Keratinocyte (primary cell): ENCODE results near the gene PLEKHA6. TPM values are rescaled to one million over a fixed set of nuclear protein-coding genes. Genes with fewer than 3 reads are reported as not detected.

Experiments
- DNase-seq: peaks from one replicate; pipeline ENCODE4 v3.0.0-alpha.2; 2011; ENCODE audit warnings: low read depth, missing footprints, low spot score
- FAIRE-seq: peaks from 2 replicates; lab custom pipeline; 2011; peaks lifted over from hg19 to GRCh38; lab: Jason Lieb, UNC
- H2AFZ ChIP-seq: 2 replicates; pipeline ENCODE4 v1.6.0; 2012; ENCODE audit warnings: low read length, control low read depth, inconsistent platforms; ENCODE audit not compliant: control insufficient read depth
- H3K27ac ChIP-seq: 2 replicates; pipeline ENCODE4 v1.5.1; 2011; ENCODE audit warnings: low read length; ENCODE audit not compliant: control insufficient read depth, insufficient read depth
- H3K27me3 ChIP-seq: 3 replicates; pipeline ENCODE4 v1.6.0; 2011; ENCODE audit warnings: low read length; ENCODE audit not compliant: control insufficient read depth, insufficient read depth; ENCODE audit errors: extremely low read depth
- H3K36me3 ChIP-seq, 2 experiments: 2 replicates in 1 of 2; 3 replicates in 1 of 2; pipeline ENCODE4 v1.5.1; 2011; ENCODE audit warnings: low read length in 2 of 2, mild to moderate bottlenecking in 1 of 2; ENCODE audit not compliant: control insufficient read depth in 2 of 2, insufficient read depth in 2 of 2; ENCODE audit errors: extremely low read depth in 1 of 2
- H3K4me1 ChIP-seq: 3 replicates; pipeline ENCODE4 v1.5.1; 2011; ENCODE audit warnings: low read length; ENCODE audit not compliant: control insufficient read depth, insufficient read depth; ENCODE audit errors: extremely low read depth
- H3K4me2 ChIP-seq: 3 replicates; pipeline ENCODE4 v1.6.0; 2011; ENCODE audit warnings: low read depth, low read length; ENCODE audit not compliant: control insufficient read depth, insufficient read depth; ENCODE audit errors: extremely low read depth
- H3K4me3 ChIP-seq, 3 experiments: fragments of 200-600 bp in 1 of 3; sonication (generic) in 1 of 3; 2 replicates in 2 of 3; 3 replicates in 1 of 3; pipeline ENCODE4 v1.5.1; 2011 to 2016; ENCODE audit warnings: low read length in 3 of 3, mild to moderate bottlenecking in 3 of 3, control low read depth in 2 of 3, inconsistent platforms in 1 of 3, low read depth in 1 of 3, mixed read lengths in 1 of 3, mixed run types in 1 of 3, moderate library complexity in 1 of 3; ENCODE audit not compliant: control insufficient read depth in 2 of 3, insufficient read depth in 2 of 3; ENCODE audit errors: extremely low read depth in 1 of 3
- H3K79me2 ChIP-seq: 2 replicates; pipeline ENCODE4 v1.6.0; 2012; ENCODE audit warnings: low read length; ENCODE audit not compliant: control insufficient read depth, insufficient read depth
- H3K9ac ChIP-seq: 3 replicates; pipeline ENCODE4 v1.6.0; 2011; ENCODE audit warnings: low read length; ENCODE audit not compliant: control insufficient read depth, insufficient read depth; ENCODE audit errors: extremely low read depth
- H3K9me1 ChIP-seq: 3 replicates; pipeline ENCODE4 v1.6.0; 2011; ENCODE audit warnings: low read length; ENCODE audit not compliant: control insufficient read depth, insufficient read depth; ENCODE audit errors: extremely low read depth
- H3K9me3 ChIP-seq: 2 replicates; pipeline ENCODE4 v1.5.1; 2012; ENCODE audit warnings: low read depth, low read length; ENCODE audit not compliant: control insufficient read depth
- H4K20me1 ChIP-seq: 3 replicates; pipeline ENCODE4 v1.6.0; 2011; ENCODE audit warnings: low read length; ENCODE audit not compliant: control insufficient read depth, insufficient read depth; ENCODE audit errors: extremely low read depth
- EZH2 ChIP-seq: IDR thresholded peaks from one replicate; pipeline ENCODE4 v1.6.1; 2012; ENCODE audit warnings: inconsistent platforms, mild to moderate bottlenecking, low read length, moderate library complexity
- dilution Hi-C: fragments of 300-500 bp; cut with MboI; formaldehyde crosslinking; loops from one replicate; pipeline ENCODE4 v1.7.0; 2020; ENCODE audit warnings: low sequenced_read_pairs; ENCODE audit not compliant: extremely low pct_ligation_motif_present
- polyA plus RNA-seq, 5 experiments: library from polyadenylated mRNA; depleted of rRNA in 3 of 5; stranded (reverse) in 3 of 5; stranded (forward) in 1 of 5; unstranded in 1 of 5; fragments of >200 nt; gene quantifications; 1 replicate in 1 of 5; 2 replicates in 3 of 5; 3 replicates in 1 of 5; pipeline versions ENCODE4 v1.2.1 to v1.2.3, GENCODE V29; 2011 to 2012; ENCODE audit warnings: missing spikeins in 2 of 5, low read depth in 1 of 5, low replicate concordance in 1 of 5
- small RNA-seq, 3 experiments: library from RNA; depleted of rRNA; stranded (forward); fragments of <200 nt; gene quantifications; one replicate each; pipeline ENCODE3, GENCODE V24; 2012; ENCODE audit warnings: low read depth in 3 of 3, low replicate concordance in 1 of 3; ENCODE audit not compliant: insufficient read length in 3 of 3
- TF ChIP-seq, protein P1 (sequence below), 3 experiments: IDR thresholded peaks in 1 of 3; conservative IDR thresholded peaks in 1 of 3; optimal IDR thresholded peaks in 1 of 3; 2 replicates in 2 of 3; 3 replicates in 1 of 3; pipeline versions ENCODE3 to v1.5.1; 2011; ENCODE audit warnings: low read length in 3 of 3, mild to moderate bottlenecking in 3 of 3, moderate library complexity in 2 of 3, control low read depth in 1 of 3, inconsistent platforms in 1 of 3; ENCODE audit not compliant: insufficient read depth in 2 of 3; ENCODE audit errors: extremely low read depth in 1 of 3

PLEKHA6 gene
- polyA plus RNA-seq, 1 donor (not counting 4 experiments of a cell fraction or from before 2014, with no cell fraction given), result 1.5 TPM

DNA sequence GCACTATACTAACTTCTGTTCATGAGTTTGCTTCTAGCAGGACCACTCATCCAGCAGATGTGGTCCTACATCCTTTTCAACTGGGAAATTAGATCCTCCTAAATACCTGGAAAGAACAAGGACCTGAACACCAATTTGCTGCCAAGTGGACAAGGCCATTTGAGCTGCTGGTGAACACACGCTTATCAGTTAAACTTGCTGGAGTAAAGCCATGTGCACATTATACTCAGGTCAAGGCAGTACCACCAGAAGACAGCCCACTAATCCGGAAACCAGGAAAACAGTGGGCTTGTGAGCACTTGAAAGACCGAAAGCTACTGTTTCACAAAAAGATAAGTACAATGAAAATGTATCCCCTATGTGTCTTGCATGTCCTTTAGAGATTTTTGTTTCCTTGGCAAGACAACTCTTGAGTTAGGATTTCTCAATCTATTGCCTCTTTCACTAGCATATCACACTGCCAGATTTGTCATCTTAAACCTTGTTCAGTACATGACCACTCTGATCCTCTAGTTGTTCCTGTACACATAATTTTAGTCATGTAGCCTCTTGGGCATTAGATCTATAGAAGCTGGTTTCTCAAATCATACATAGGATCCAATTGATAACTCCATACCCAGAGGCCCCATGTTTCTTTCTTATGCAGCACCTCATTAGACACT, 189.1 kb downstream of the PLEKHA6 start:
- Histone ChIP-seq H3K4me1 (peaks cover 19% of the 10 kb centered on the region), H3K36me3 (no peaks in the 10 kb centered on the region), H2AFZ (no peak overlapping the region), H4K20me1 (no peaks in the 10 kb centered on the region), H3K4me3 (no peak overlapping the region), H3K27ac (no peak overlapping the region), H3K79me2 (no peaks in the 10 kb centered on the region), H3K27me3 (no peaks in the 10 kb centered on the region), H3K9me3 (peaks cover 6% of the 10 kb centered on the region), H3K9ac (no peak overlapping the region), H3K4me2 (no peak overlapping the region), H3K9me1 (no peaks in the 10 kb centered on the region)
- TF ChIP-seq, protein P1, sequence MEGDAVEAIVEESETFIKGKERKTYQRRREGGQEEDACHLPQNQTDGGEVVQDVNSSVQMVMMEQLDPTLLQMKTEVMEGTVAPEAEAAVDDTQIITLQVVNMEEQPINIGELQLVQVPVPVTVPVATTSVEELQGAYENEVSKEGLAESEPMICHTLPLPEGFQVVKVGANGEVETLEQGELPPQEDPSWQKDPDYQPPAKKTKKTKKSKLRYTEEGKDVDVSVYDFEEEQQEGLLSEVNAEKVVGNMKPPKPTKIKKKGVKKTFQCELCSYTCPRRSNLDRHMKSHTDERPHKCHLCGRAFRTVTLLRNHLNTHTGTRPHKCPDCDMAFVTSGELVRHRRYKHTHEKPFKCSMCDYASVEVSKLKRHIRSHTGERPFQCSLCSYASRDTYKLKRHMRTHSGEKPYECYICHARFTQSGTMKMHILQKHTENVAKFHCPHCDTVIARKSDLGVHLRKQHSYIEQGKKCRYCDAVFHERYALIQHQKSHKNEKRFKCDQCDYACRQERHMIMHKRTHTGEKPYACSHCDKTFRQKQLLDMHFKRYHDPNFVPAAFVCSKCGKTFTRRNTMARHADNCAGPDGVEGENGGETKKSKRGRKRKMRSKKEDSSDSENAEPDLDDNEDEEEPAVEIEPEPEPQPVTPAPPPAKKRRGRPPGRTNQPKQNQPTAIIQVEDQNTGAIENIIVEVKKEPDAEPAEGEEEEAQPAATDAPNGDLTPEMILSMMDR (optimal IDR thresholded peaks at IDR 0.05 in 1 of 3, IDR thresholded peaks at IDR 0.05 in 1 of 3, conservative IDR thresholded peaks at IDR 0.05 in 1 of 3; ENCODE audit: extremely low read depth in 1 of 3, insufficient read depth in 2 of 3, low read length in 3 of 3), result no peak
- no peak for TF ChIP-seq EZH2
- dilution Hi-C loops, result no loop called here
- no peak for DNase-seq
- no peak for FAIRE-seq

DNA sequence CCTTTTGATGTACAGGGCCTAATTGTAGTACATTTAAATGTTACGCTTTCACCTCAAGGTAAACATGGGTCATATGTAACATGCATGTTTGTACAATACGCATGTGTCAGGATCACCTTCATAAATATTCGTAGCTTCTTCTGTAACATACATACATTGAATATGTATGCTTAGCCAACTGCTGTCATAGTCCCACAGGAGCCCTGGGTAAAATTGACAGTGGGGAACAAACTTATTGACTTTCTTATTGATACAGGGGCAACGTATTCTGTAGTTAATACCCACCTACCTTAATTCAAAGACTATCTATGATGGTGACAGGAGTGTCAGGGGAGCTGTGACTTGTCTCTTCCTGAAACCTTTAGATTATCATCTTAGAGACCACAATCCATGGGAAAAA, 189.9 kb downstream of the PLEKHA6 start:
- no peak overlapping the region for H2AFZ ChIP-seq
- FAIRE-seq (no peak), DNase-seq (no peak)
- H4K20me1 ChIP-seq, result no peaks in the 10 kb centered on the region
- no peaks in the 10 kb centered on the region for H3K9me1 ChIP-seq
- H3K79me2 ChIP-seq, result no peaks in the 10 kb centered on the region
- no peak overlapping the region for H3K27ac ChIP-seq
- no peak overlapping the region for H3K4me2 ChIP-seq
- H3K4me1 ChIP-seq, result peaks cover 19% of the 10 kb centered on the region
- H3K9ac ChIP-seq, result no peak overlapping the region
- dilution Hi-C loops, result no loop called here
- H3K36me3 ChIP-seq, result no peaks in the 10 kb centered on the region
- no peaks in the 10 kb centered on the region for H3K27me3 ChIP-seq
- peaks cover 6% of the 10 kb centered on the region for H3K9me3 ChIP-seq
- no peak overlapping the region for H3K4me3 ChIP-seq
- TF ChIP-seq EZH2, result no peak
- TF ChIP-seq, protein P1 (optimal IDR thresholded peaks at IDR 0.05 in 1 of 3, IDR thresholded peaks at IDR 0.05 in 1 of 3, conservative IDR thresholded peaks at IDR 0.05 in 1 of 3; ENCODE audit: extremely low read depth in 1 of 3, insufficient read depth in 2 of 3, low read length in 3 of 3), result no peak

Small RNA genes lying within 50 kb of the gene (small RNA-seq; reads per million reads assigned to genes)
- 0 reads per million in 3 experiments for gene AL606489.2

Other genes starting within 250 kb of the PLEKHA6 start
- gene ETNK2, start 207.9 kb downstream of the PLEKHA6 start, polyA plus RNA-seq, result 18.4 to 26.4 TPM (median 20.6 TPM) in 3 replicates
- gene REN, start 193.6 kb downstream of the PLEKHA6 start, polyA plus RNA-seq, result 0.05 TPM in 1 of 3 replicates, not detected in the others
- gene KISS1, start 163.4 kb downstream of the PLEKHA6 start, polyA plus RNA-seq, result not detected in 3 replicates
- gene GOLT1A, start 145.9 kb downstream of the PLEKHA6 start, polyA plus RNA-seq, result 0.22 to 0.56 TPM (median 0.46 TPM) in 3 replicates
- gene PPP1R15B, start 51.9 kb upstream of the PLEKHA6 start, polyA plus RNA-seq, result 13.7 to 22.8 TPM (median 19.1 TPM) in 3 replicates
- gene PIK3C2B, start 134.9 kb upstream of the PLEKHA6 start, polyA plus RNA-seq, result 5.4 to 11.2 TPM (median 6.3 TPM) in 3 replicates
- 6.8 to 17.8 TPM (median 8.6 TPM) in 3 replicates for gene MDM4, start 156.5 kb upstream of the PLEKHA6 start, polyA plus RNA-seq